ENCODE results near the gene OR51I2.

The OR51I2 gene

GRCh38 chr11:5505363-5506048 lies 56.4 kb downstream of the OR51I2 start:
- DNase-seq (ENCODE audit: low read depth, low spot score): no peak
- H3K27ac ChIP-seq: no peak overlapping the region
